Esophagus squamous epithelium (tissue), 5 donors: ENCODE data around the gene ZNF185. TPM values are rescaled to one million over a fixed set of nuclear protein-coding genes. Genes with fewer than 3 reads are reported as not detected.

ENCODE experiments used
- DNase-seq: peaks from one replicate; lab custom pipeline; 2025; lab: John Stamatoyannopoulos, UW
- H3K27ac ChIP-seq, 4 donors: fragments of 200-600 bp; sonication (generic); one replicate each; pipeline ENCODE4 v1.5.1; 2016 to 2019; ENCODE audit warnings: mild to moderate bottlenecking in 1 of 4
- H3K27me3 ChIP-seq, 4 donors: fragments of 200-600 bp; sonication (generic); 1 replicate in 3 of 4; 2 replicates in 1 of 4; pipeline versions ENCODE4 v1.5.1 to v1.6.0; 2017 to 2021; ENCODE audit warnings: antibody characterized with exemption in 1 of 4
- H3K36me3 ChIP-seq, 3 donors: fragments of 200-600 bp; sonication (generic); one replicate each; pipeline ENCODE4 v1.5.1; 2016 to 2019
- H3K4me1 ChIP-seq, 3 donors: fragments of 200-600 bp; sonication (generic); one replicate each; pipeline ENCODE4 v1.5.1; 2017 to 2019
- H3K4me3 ChIP-seq, 4 donors: fragments of 200-600 bp; sonication (generic); 1 replicate in 3 of 4; 2 replicates in 1 of 4; pipeline ENCODE4 v1.5.1; 2016 to 2019; ENCODE audit warnings: mild to moderate bottlenecking in 2 of 4, moderate library complexity in 1 of 4
- H3K9me3 ChIP-seq, 3 donors: fragments of 200-600 bp; sonication (generic); one replicate each; pipeline ENCODE4 v1.5.1; 2016 to 2019
- CTCF ChIP-seq, 6 experiments: fragments of 450-650 bp in 4 of 6; fragments of 200-600 bp in 2 of 6; sonication (generic) in 2 of 6; IDR thresholded peaks; one replicate each; pipeline ENCODE4 v1.5.1; 2016 to 2019; ENCODE audit warnings: antibody characterized with exemption in 6 of 6, mild to moderate bottlenecking in 4 of 6, moderate library complexity in 4 of 6
- POLR2A ChIP-seq, 4 donors: fragments of 450-650 bp; IDR thresholded peaks; one replicate each; pipeline ENCODE4 v1.6.1; 2017; ENCODE audit warnings: antibody characterized with exemption in 4 of 4, mild to moderate bottlenecking in 4 of 4, moderate library complexity in 3 of 4
- WGBS, 2 donors: methylation state at CpG; one replicate each; pipeline ENCODE4 v1.1.5; 2018; 5-methylcytosine and 5-hydroxymethylcytosine counted together
- intact Hi-C: fragments of 100-400 bp; cut with DNase I; formaldehyde crosslinking; loops from one replicate; pipeline ENCODE4 v1.15.0; 2022
- total RNA-seq, 4 donors: library from RNA; depleted of rRNA; stranded (reverse); fragments of >200 nt; gene quantifications; one replicate each; pipeline ENCODE4 v1.1.0, GENCODE V29; 2016
- donor health status: DM: yes; HTN: yes; CAD: no.

The ZNF185 gene
- total RNA-seq, 4 donors from 2014 or later = 205 to 470 (median 259) TPM

GRCh38 chrX:152925835-152926234 is 28.0 kb downstream of the ZNF185 start:
- H3K36me3 ChIP-seq = peaks cover 0 to 78% (median 0%) of the 10 kb centered on the region in 3 donors
- 69 to 100% methylated on average over 1 to 5 of the region's 5 CpGs for WGBS, 2 donors
- TF ChIP-seq CTCF (IDR thresholded peaks at IDR 0.05) (no peak), POLR2A (IDR thresholded peaks at IDR 0.05) (no peak)
- H3K27me3 ChIP-seq = no peaks in the 10 kb centered on the region
- intact Hi-C loops = no loop called here
- H3K4me1 ChIP-seq = peaks cover 0 to 11% (median 0%) of the 10 kb centered on the region in 3 donors
- no peaks in the 10 kb centered on the region for H3K9me3 ChIP-seq
- H3K4me3 ChIP-seq = no peak overlapping the region
- no peak for DNase-seq
- no peak overlapping the region for H3K27ac ChIP-seq

GRCh38 chrX:152926279-152926678 is 28.4 kb downstream of the ZNF185 start:
- H3K27me3 ChIP-seq = no peaks in the 10 kb centered on the region
- DNase-seq = no peak
- H3K9me3 ChIP-seq = no peaks in the 10 kb centered on the region
- no peak overlapping the region for H3K4me3 ChIP-seq
- H3K4me1 ChIP-seq = peaks cover 0 to 11% (median 0%) of the 10 kb centered on the region in 3 donors
- TF ChIP-seq CTCF (IDR thresholded peaks at IDR 0.05) (peak in 5 of 6 experiments; percentile 9 to 56 (median 39)), POLR2A (IDR thresholded peaks at IDR 0.05) (no peak)
- intact Hi-C loops = no loop called here
- WGBS, 2 donors = 0 to 19% methylated on average over 5 to 7 of the region's 8 CpGs
- peaks cover 0 to 80% (median 0%) of the 10 kb centered on the region in 3 donors for H3K36me3 ChIP-seq
- H3K27ac ChIP-seq = no peak overlapping the region

GRCh38 chrX:152926923-152927322 is 29.1 kb downstream of the ZNF185 start:
- intact Hi-C loops = no loop called here
- WGBS, 2 donors = 78 to 92% methylated on average over 6 to 7 of the region's 11 CpGs

GRCh38 chrX:152927858-152928760 is 30.2 kb downstream of the ZNF185 start:
- no peaks in the 10 kb centered on the region for H3K9me3 ChIP-seq
- peaks cover 0 to 80% (median 0%) of the 10 kb centered on the region in 3 donors for H3K36me3 ChIP-seq
- TF ChIP-seq CTCF (IDR thresholded peaks at IDR 0.05) (no peak), POLR2A (IDR thresholded peaks at IDR 0.05) (no peak)
- peaks cover 0 to 11% (median 0%) of the 10 kb centered on the region in 3 donors for H3K4me1 ChIP-seq
- WGBS, 2 donors = 73% methylated on average over 6 of the region's 18 CpGs; no CpG with 5 or more reads in 1 of the 2 donors
- no peak overlapping the region for H3K4me3 ChIP-seq
- H3K27ac ChIP-seq = no peak overlapping the region
- intact Hi-C loops = no loop called here
- H3K27me3 ChIP-seq = no peaks in the 10 kb centered on the region
- no peak for DNase-seq

More at GRCh38 chrX:152926923-152927322, 29.1 kb downstream of the ZNF185 start:
- peaks cover 0 to 11% (median 0%) of the 10 kb centered on the region in 3 donors for H3K4me1 ChIP-seq
- no peak for TF ChIP-seq POLR2A (IDR thresholded peaks at IDR 0.05)
- H3K36me3 ChIP-seq = peaks cover 0 to 80% (median 0%) of the 10 kb centered on the region in 3 donors
- no peak overlapping the region for H3K27ac ChIP-seq
- no peak overlapping the region for H3K4me3 ChIP-seq
- no peaks in the 10 kb centered on the region for H3K27me3 ChIP-seq
- H3K9me3 ChIP-seq = no peaks in the 10 kb centered on the region
- no peak for DNase-seq

- Histone ChIP-seq H3K4me1 (peaks cover 0 to 11% (median 0%) of the 10 kb centered on the region in 3 donors), H3K4me3 (no peak overlapping the region), H3K27ac (no peak overlapping the region), H3K9me3 (no peaks in the 10 kb centered on the region), H3K27me3 (no peaks in the 10 kb centered on the region), H3K36me3 (peaks cover 0 to 80% (median 0%) of the 10 kb centered on the region in 3 donors)
- TF ChIP-seq POLR2A (IDR thresholded peaks at IDR 0.05) = no peak
- TF ChIP-seq CTCF (IDR thresholded peaks at IDR 0.05) = no peak
- intact Hi-C loops = no loop called here
- WGBS, 2 donors = 80 to 85% methylated on average over 1 to 2 of the region's 10 CpGs
- no peak for DNase-seq
Observed at GRCh38 chrX:152928761-152929400, 31.0 kb downstream of the ZNF185 start.
